ENCODE data around the gene SYT9.

The SYT9 gene

DNA sequence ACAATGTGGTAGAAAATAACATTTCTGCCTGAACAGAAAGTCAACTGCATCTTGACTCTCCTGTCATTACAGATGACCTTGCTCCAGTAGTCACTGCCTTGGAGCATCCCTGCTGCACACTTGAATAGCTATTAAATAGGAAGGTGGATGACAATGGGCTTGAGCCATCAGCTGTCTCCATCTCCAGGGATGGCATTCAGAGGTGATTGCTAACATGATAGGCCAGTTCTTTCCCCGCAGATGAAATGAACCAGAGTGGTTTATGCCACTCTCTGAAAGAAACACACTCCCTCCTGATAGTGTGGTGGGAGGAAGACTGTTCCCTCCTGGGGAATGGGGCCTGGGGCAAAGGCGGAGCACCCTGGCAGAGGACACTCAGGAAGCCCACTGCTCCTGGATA lies 176.5 kb downstream of the SYT9 start:
- no peak for DNase-seq

DNA sequence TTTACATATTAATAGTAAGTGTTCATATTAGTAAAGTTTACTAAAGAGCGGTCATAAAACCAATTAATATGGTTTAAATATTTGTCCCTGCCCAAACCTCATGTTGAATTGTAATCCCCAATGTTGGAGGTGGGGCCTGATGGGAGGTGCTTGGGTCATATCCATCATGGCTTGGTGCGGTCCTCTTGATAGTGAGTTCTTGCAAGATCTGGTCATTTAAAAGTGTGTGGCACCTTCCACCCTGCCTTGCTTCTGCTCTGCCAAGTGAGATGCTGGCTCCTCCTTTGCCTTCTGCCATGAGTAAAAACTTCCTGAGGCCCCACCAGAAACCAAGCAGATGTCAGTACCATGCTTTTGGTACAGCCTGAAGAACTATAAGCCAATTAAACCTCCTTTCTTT lies 178.8 kb downstream of the SYT9 start:
- DNase-seq = no peak

DNA sequence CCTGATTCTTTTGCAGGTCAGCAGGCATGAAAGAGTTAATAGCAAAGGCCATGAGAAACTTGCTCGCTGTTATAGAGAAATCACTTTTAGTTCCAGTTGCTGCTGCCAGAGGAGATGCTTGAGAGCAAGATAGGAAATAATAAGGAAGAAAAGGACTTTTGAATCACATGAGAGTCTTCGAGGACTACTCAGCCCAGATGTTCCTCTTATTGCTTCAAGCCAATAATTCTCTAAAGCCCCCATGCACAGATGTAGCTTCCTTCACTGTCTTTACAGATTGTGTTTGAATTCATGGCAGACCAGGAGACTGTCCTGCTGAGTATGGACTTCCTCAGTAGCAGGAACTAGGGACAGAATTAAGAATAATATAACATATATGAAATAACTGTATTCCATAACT lies 183.5 kb downstream of the SYT9 start:
- no peak for DNase-seq

DNA sequence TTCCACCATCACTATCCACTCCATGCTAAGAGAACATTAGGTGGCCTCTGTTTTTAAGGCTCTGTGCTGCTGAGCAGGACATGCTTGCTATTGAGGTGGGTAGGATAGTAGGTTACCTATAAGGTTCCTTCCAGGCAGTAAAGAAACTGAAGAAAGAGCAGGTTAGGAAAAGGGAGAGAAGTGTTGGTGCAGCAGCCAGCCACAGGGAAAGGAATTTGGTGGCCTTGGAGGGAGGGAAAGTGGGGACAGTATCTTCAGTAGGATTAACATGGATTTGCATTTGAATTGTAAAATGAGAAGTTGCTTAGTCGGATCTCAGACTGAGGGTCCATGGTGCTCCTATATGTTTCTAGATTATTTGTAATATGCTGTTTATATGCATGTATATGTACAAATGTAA lies 184.4 kb downstream of the SYT9 start:
- no peak for DNase-seq

DNA sequence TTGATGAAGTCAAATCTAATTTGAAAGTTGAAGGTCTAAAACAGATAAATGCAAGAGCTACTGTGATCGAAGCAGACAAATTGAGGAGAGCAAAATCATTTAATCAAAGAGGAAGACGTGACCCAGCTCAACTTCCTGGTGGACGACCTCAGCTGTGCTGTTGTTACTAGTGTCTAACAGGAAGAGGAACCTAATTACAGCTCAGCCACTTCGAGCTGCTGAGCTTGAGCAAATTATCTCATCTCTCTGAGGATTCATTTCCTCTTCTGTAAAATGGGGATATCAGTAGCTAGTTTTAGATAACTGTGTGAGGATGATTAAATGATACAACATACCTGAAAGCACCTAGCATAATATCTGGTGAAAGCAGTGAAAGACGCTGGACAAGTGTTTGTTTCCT lies 185.0 kb downstream of the SYT9 start:
- no peak for DNase-seq

DNA sequence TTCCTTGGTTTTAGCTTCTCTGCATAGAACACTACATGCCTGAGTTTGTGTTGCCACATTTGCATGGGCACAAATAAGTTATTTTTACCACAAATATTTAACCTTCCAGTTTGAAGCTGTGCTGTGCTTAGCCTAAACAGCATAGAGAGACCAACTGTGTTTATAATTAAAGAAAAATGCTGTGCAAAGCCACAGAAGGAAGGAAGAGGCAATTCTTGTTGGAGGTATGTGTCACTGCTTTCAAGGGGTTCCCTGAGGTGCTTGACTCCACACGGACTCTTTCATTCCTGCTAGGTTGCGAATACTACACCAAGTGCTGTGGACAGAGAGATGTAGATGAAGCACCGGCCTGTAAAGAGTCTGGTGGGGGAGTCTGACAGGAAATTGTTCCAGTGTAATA lies 186.0 kb downstream of the SYT9 start:
- no peak for DNase-seq

DNA sequence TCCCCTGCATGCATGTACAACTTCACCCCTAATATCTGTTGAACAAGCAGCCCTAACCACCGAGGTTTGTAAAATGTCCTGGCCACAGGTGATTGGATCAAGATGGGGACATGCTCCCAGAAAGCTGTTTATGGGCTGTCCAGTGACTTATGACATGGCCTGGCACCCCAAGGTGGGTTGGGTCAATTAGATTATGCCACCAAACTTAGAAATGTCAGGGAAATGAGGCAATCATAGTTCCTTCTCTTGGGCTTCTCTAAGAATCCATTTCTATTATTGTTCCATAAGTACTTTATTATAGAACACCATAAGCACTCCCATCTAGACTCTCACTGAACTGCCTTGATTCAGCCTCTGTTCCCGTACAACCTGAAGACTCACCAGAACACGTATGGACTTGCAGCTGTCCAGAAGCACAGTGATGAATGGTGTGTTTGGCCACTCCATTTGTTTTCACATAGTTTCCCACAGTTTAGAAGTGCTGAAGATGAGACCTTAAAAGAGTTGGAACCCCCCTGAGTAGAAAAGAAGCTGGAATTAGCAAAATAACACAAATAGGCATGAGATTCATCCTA lies 188.1 kb downstream of the SYT9 start:
- DNase-seq = no peak

DNA sequence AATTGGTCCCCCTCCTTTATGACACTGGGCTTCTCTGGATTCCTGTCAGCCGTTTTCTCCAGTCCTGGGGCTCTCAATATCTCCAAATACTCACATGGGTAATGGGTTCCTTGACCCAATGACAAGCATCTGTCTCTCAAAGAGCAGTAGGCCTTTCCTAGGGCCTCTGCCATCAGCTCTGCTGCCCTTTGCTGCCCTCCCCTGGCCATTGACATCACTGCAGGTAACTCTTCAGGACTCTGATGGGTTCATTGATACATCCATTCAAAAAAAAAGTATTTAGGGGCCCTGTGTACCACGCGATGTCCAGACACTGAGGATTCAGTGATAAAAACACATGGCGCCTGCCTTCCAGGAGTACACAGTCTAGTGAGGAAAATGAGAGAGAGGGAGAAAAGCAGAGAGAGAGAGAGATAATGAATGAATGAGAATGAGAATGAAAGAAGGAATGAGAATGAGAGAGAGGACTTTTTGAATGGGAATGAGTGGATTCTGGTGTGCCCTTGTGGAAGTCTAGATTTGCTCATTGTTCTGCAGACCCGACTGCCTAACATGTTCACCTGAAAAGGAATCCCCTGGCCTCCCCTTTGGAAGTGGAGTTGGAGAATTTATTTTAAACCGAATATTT lies 191.0 kb downstream of the SYT9 start:
- DNase-seq = peak; percentile 60 to 67

DNA sequence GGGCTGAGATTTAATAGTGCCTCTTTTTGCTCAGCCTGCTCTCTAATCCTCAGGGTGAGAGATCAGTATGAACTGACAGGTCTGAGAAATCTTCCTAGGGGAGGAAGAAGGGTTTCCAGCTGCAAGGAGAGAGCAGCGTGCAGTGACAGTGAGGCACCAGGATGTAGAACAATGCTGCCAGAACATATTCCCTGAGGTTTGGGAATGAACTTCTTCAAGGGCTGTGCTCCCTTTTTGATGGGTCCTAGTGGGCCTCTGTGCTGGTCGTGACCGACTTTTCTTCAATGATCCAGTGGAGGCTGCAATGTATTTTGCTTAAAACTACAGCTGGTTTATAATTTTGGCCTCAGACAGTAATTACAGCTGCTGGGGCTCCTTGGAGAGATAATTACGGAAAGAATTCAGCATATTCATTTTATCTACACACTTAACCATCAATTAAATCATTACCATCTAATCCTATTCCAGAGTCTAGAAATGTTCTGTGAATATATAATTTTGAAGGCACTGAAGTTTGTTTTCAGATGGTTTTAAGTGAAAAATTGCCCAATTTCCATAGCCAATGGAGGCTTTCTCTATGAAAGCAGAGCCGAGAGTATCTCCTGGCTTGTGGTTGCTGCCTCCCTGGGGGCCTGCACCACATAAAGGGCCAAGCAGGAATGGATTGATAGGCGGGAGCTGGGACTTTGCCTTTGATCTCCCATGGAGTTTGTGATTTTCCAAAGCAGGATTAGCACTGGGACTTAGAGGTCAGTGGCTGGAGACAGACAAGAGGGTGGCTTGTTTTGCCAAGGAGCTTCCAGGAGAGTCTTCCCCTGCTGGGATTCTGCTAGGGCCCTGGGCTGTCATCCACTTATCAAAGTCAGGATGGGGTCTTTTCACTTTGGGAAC lies 192.6 kb downstream of the SYT9 start:
- no peak for DNase-seq

DNA sequence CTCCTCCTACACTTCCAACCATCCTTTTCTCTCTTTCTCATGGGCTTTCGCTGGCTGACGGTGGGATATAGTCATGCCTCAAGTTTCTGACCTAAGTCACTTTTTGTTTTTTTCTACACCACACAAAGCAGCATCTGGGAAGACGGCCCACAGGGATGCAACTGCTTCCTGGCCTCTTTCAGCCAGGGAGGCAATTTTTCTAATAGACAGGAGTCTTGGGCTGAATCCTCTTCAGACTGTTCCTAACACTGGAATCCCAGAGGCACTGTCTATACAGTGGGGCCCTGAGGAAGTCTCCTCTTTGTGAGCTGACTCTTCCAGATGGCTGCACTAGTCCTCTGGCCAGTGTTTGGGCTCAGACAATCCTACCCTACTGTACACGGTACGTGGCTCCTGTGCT lies 193.9 kb downstream of the SYT9 start:
- no peak for DNase-seq

DNA sequence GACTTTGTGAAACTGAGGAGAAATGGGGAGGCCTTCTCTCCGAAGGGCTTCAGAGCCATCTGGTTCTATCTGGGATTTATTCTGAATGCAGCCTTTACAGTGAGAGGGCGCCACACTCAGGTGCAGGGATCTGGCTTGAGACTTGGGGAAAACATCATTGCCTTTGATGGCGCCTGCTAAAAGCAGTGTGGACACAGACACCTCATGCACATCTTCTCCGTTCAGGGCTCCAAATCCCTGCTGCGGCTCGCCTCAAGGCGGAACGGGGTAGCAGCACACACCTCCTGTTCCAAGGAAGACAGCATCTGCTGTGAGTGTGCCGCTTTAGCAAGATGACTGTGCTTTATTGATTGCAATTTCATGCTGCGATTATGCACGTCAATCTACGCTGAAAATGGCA lies 196.5 kb downstream of the SYT9 start:
- DNase-seq = no peak

DNA sequence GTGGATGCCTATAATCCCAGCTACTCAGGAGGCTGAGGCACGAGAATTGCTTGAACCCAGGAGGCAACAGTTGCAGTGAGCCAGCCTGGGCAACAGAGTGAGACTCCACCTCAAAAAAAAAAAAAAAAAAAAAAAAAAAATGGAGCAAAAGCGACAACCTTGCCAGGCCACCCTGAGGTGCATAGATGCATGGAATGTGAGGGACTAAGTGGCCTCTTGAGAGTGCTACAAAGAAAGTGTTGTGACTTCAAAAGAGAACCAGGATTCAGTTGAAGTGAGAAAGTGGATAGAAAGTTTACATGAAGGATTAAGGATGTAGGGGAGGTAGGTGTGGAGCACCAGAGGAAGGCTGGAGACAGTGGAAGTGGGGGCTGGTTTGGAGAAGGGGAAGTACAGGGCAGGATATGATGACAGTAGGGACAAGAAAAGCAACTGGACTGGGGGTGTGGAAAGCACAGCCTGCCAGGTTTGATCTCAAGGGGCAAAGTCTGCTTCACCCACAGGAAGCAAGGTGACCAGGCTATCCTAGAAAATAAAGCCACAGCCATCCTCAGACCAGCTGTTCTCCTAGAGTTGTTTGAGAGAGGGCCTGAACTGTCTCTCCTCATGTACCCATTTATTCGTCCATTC lies 197.6 kb downstream of the SYT9 start:
- no peak for DNase-seq

DNA sequence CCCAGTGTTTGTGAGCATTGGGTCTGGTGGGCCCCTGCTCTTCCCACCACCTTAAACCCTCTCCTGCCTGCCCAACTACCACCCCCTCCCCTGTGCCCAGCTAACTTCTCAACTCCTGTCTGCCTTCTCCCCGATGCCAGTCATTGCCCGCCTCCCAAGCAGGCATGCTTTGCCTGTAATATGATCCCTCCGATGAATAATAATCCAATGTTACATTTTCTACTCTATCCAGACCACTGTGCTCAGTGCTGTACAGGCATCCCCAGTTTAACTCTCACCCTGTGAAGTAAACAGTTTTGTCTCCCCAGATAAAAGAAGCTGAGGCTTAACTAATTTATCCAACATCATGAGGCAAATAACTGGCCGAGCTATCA lies 198.1 kb downstream of the SYT9 start:
- no peak for DNase-seq

DNA sequence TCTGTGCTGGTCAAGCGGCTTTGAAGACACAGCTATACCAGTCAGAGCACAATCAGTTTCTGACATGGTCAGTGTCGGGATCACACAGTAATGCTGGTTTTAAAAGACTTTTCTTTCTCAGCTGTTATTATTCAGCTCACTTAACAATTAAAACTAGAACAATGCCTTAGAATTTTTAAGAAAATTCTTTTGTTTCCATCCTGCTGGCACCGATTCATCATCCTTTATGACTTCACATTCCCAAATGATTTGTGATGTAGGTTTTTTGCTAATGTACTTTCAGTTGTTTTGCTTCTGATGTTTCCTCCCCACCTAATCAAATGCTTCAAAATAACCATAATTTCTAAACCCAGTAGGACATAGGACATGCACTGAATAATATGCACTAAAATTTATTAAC lies 199.1 kb downstream of the SYT9 start:
- DNase-seq = no peak

DNA sequence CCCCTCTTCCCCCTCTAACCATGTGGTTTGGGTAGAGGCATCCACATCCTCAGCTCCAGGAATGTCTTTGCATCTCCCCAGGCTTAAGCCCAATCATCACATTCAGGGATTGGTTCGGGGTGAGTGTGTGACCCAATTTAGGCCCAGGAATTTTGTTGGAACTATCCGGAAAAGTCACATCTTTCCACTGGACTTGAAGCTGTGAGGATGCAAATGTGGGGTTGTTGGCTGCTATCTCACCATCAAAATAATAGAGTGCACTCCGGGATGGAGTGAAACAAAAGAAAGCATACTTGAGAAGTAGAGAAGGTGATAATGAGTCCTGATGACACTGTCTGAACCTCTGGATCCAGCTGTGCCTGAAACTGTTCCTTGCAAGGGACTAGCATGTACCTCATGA lies 199.8 kb downstream of the SYT9 start:
- DNase-seq = no peak

DNA sequence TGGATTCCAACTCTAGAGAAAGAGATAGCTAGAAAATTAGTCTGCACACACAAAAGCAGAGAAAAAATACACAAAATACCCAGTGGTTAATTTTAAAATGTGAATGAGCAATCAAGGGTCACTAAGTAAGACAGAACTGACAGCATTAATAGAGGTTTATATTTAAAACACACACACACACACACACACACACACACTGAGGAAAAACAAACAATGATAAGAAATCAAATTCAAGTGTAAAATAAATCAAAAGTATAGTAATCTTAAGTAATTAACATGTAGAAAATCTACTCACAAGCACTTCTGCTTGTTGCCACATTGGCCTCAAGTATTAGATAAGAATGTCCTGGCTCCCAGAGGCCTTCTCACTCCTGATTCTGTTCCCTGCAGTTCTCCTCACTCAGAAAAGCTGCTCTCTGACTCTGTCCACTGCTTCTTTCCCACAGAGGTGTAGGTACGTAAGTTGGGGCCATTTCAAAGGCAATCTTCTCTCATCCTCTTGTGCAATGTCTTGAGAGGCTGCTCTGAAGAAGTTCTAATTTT lies 200.3 kb downstream of the SYT9 start:
- DNase-seq = no peak

DNA sequence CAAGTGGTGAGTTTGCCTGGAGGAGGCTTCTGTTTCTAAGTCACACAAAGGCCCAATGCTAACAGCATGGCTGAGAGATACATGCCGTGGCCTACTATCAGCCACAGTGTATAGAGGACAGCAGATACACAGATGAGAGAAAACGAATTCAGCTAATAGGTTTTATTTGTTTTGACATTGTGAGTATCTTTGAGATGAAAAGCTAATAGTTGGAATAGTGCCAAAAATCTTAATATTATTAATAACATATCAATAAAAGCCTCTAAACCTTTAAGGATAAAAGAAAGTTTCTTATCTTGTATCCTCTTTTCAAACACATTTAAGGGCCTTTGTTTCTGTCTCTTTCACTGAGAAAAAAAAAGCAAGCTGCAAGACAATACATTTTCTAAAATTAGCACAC lies 203.2 kb downstream of the SYT9 start:
- DNase-seq = no peak

DNA sequence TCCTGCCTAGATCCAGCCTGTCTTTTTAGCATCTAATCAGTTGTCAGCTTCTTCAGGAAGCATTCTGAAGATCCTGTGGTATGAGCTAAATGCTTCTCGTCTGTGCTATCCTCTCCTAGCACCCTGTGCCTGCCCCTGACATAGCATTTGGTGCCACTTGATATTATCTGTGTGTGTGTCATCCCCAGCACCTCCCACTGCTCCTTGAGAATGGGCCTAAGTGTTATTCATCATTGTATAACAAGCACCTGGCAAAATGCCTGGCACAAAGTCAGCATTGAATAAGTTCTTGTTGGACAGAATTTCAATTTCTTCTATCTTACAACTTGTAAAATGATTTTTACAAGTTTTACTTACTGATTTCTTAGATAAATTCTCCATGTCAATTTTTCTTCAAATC lies 205.5 kb downstream of the SYT9 start:
- DNase-seq = no peak

DNA sequence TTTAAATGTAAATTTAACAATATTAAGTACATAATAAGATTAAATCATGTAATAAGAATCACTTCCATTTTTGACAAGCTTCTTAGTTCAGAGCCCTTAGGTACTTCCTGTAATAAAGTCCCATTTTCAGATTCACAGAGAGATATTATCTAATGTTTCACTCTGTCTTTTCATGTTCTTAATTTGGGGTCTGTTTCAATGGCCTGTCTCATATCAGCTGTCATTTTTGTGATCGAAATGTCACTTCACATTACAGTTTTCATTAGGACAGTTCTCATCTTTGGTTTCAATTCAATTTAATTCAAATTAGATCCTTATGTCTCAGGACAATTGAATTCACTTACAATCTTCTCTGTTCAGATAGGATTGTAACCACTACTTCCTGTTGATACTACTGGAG lies 211.0 kb downstream of the SYT9 start:
- DNase-seq = no peak

DNA sequence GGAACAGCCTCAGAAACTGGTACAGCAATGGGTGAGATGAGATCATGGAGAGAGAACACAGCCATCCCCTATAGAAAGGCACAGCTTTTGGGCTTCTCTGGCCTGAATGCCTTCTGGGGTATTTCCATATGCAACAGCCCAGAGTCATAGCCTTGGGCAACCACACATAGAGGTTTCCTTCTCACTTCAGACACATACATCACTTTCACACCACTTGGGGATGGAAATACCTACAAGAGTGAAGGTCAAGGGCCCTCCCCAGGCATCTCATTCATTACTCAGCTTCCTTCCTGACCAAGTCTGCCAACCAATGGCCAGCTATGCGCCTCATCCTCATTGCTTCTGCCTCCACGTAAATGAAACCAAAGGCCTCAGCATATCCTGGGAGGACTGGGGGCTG lies 215.9 kb downstream of the SYT9 start:
- DNase-seq = no peak

DNA sequence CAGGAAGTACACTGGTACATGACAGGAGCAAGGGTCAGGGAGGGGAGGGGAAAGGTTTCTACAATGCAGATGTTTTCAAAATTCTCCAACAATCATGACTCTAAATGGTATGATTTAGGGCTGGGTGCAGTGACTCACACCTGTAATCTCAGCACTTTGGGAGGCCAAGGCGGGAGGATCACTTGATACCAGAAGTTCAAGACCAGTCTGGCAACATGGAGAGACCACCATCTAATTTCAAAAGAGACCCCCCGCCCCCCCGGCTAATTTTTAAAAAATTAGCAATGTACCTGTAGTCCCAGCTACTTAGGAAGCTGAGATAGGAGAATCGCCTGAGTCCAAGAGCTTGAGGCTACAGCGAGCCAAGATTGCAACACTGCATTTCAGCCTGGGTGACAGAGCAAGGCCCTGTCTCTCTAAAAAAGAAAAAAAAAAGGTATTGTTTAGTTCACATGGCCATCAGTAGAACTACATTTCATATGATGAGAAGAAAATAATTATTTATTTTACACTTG lies 217.7 kb downstream of the SYT9 start:
- DNase-seq = no peak

DNA sequence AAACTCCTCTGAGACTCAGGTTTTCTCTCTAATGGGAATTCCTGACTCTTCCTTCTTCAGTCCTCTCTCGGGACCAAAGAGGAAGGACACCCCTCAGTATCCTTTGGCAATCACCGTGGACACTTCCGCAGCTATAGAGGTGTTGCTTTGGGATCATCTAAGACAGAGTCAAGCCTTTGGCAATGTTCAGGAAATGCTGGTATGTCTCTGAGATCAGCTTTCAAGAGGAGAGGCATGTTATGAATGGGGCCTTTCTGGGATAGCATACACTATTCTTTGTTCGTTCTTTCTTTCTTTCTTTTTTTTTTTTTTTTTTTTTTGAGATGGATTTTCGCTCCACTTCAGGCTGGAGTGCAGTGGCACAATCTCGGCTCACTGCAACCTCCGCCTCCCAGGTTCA lies 219.4 kb downstream of the SYT9 start:
- no peak for DNase-seq

DNA sequence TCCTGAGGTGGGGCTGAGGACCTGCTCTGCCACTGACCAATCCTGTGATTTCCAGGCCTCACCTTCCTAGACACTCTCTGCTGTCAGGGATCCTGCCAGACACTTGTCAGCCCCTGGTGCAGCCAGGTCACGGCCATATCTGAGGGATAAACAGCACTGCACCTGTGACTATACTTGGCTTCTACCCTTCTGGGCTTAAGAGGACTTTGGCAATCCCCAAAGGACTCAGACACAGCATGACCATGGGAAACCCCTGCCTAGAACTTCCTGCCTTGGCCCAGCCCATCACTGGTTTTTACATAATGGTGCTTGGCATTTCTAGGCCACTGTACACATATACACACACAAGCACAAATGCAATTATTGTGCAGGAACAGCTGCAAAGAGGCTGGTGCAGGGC lies 222.0 kb downstream of the SYT9 start:
- no peak for DNase-seq

Data from hippocampal formation (tissue), 2 donors.